Measurements from ENCODE around the gene AKAP9.

Gene AKAP9

DNA sequence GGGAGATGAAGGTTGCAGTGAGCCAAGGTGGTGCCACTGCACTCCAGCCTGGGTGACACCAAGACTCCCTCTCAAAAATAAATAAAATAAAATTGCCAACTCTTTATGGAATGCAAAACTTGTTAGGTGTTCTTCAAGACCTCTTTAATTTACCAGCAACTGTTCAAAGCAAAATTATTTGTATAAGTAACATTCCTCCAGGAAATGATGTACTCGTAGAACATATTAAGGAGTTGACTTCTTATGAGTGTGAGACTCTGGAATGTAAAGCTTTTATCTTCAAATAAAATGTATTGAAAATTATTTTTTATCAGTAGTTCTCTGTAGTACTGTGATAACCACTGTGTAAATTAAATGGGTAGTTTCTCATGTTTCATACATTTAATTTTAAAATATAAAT lies 99.2 kb downstream of the AKAP9 start:
- no peak for DNase-seq (ENCODE audit: extremely low spot score)
- TF ChIP-seq, protein P1, sequence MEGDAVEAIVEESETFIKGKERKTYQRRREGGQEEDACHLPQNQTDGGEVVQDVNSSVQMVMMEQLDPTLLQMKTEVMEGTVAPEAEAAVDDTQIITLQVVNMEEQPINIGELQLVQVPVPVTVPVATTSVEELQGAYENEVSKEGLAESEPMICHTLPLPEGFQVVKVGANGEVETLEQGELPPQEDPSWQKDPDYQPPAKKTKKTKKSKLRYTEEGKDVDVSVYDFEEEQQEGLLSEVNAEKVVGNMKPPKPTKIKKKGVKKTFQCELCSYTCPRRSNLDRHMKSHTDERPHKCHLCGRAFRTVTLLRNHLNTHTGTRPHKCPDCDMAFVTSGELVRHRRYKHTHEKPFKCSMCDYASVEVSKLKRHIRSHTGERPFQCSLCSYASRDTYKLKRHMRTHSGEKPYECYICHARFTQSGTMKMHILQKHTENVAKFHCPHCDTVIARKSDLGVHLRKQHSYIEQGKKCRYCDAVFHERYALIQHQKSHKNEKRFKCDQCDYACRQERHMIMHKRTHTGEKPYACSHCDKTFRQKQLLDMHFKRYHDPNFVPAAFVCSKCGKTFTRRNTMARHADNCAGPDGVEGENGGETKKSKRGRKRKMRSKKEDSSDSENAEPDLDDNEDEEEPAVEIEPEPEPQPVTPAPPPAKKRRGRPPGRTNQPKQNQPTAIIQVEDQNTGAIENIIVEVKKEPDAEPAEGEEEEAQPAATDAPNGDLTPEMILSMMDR (IDR thresholded peaks at IDR 0.05; ENCODE audit: control extremely low read depth, extremely low read depth, low read depth, missing control alignments), result no peak
- ChIA-PET POLR2A (interaction anchor here (0.7 kb wide), 1 partner anchor 9 kb away, joined by 3 read pairs; no protein-coding TSS in a partner anchor), CTCF (interaction anchor here (0.7 to 1.4 kb wide), 3 partner anchors 12 to 68 kb away, joined by 3 read pairs; no protein-coding TSS in a partner anchor)

DNA sequence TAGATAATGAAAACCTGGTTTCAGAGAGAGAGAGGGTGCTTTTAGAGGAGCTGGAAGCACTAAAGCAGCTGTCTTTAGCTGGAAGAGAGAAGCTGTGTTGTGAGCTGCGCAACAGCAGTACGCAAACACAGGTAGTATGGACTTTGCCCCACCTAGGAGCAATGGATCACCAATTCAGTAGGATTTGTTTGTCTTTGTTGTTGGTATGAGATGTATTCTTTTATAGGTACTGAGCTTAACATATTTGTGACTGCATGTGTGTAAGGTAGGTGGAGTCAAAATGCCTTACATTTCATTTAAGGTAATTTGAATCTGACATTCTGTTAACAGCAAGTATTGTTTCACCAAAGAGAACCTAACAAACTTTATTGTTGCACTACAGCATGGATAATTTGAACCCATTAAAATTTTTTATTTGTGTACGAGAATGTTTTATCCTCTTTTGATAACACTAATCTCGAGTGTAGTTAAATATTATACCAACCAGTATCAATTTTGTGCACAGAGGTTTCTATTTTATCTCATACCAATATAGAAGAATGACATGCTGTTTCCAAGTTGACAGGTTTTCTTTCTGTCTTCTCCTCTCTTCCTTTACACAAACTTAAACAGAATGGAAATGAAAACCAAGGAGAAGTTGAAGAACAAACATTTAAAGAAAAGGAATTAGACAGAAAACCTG lies 101.5 kb downstream of the AKAP9 start:
- POLR2A ChIA-PET, result no interaction called here
- no peak for DNase-seq (ENCODE audit: extremely low spot score)
- CTCF ChIA-PET, result interaction anchor here (0.9 to 1.2 kb wide), 3 partner anchors 9 to 212 kb away, joined by 3 to 4 read pairs (median 3); no protein-coding TSS in a partner anchor
- TF ChIP-seq, protein P1 (IDR thresholded peaks at IDR 0.05; ENCODE audit: control extremely low read depth, extremely low read depth, low read depth, missing control alignments), result no peak

GRCh38 chr7:92043098-92043497 lies 102.4 kb downstream of the AKAP9 start:
- ChIA-PET POLR2A (no interaction called here), CTCF (no interaction called here)
- no peak for DNase-seq (ENCODE audit: extremely low spot score)
- TF ChIP-seq, protein P1 (IDR thresholded peaks at IDR 0.05; ENCODE audit: control extremely low read depth, extremely low read depth, low read depth, missing control alignments), result no peak

- CTCF ChIA-PET, result no interaction called here
- DNase-seq (ENCODE audit: extremely low spot score), result no peak
Observed at GRCh38 chr7:92043637-92044036, 103.0 kb downstream of the AKAP9 start.

GRCh38 chr7:92044148-92044547 lies 103.5 kb downstream of the AKAP9 start:
- ChIA-PET POLR2A (no interaction called here), CTCF (interaction anchor here (0.7 to 1.4 kb wide), 2 partner anchors 11 to 13 kb away, joined by 3 to 6 read pairs; no protein-coding TSS in a partner anchor)
- TF ChIP-seq, protein P1 (IDR thresholded peaks at IDR 0.05; ENCODE audit: control extremely low read depth, extremely low read depth, low read depth, missing control alignments), result no peak
- DNase-seq (ENCODE audit: extremely low spot score), result no peak

More at GRCh38 chr7:92043637-92044036, 103.0 kb downstream of the AKAP9 start:
- TF ChIP-seq, protein P1 (IDR thresholded peaks at IDR 0.05; ENCODE audit: control extremely low read depth, extremely low read depth, low read depth, missing control alignments), result no peak
- POLR2A ChIA-PET, result no interaction called here

GRCh38 chr7:92044940-92045339 lies 104.3 kb downstream of the AKAP9 start:
- ChIA-PET POLR2A (no interaction called here), CTCF (interaction anchor here (0.7 to 1.7 kb wide), 3 partner anchors 10 to 14 kb away, joined by 3 to 6 read pairs (median 4); no protein-coding TSS in a partner anchor)
- DNase-seq (ENCODE audit: extremely low spot score), result no peak
- TF ChIP-seq, protein P1 (IDR thresholded peaks at IDR 0.05; ENCODE audit: control extremely low read depth, extremely low read depth, low read depth, missing control alignments), result no peak

Measured in GM10248 (cell line).